SK-N-MC (cell line): ENCODE results near the gene ANKRD11.
"Not testable (repeated sequence)": the region's sequence is repeated elsewhere in the genome, so short reads cannot be mapped to it uniquely, and the experiment has no call there.

Experiments
- DNase-seq: peaks from one replicate; pipeline ENCODE4 v3.0.0-alpha.2; 2011; ENCODE audit warnings: low read depth, low spot score
- H3K27ac ChIP-seq: fragments of 200-600 bp; sonication (generic); 2 replicates; pipeline ENCODE4 v1.5.1; 2016; ENCODE audit warnings: mixed run types
- H3K36me3 ChIP-seq: fragments of 200-600 bp; sonication (generic); 2 replicates; pipeline ENCODE4 v1.6.1; 2017; ENCODE audit warnings: antibody characterized with exemption, low read length, mixed read lengths; ENCODE audit not compliant: insufficient read depth
- H3K4me3 ChIP-seq: fragments of 200-600 bp; sonication (generic); 2 replicates; pipeline ENCODE4 v1.5.1; 2016
- H3K9ac ChIP-seq: fragments of 200-600 bp; sonication (generic); 2 replicates; pipeline ENCODE4 v1.8.0; 2017; ENCODE audit warnings: mixed run types, mixed read lengths; ENCODE audit not compliant: insufficient read length
- H3K9me3 ChIP-seq: fragments of 200-600 bp; sonication (generic); 2 replicates; pipeline ENCODE4 v1.6.1; 2017; ENCODE audit warnings: low read depth, mild to moderate bottlenecking, antibody characterized with exemption, low read length, moderate library complexity, mixed read lengths
- EZH2 ChIP-seq: fragments of 200-600 bp; sonication (generic); IDR thresholded peaks from one replicate; pipeline ENCODE4 v1.6.1; 2017; ENCODE audit warnings: antibody characterized with exemption
- FOXP2 ChIP-seq: optimal IDR thresholded peaks from 2 replicates; pipeline ENCODE3; 2011; ENCODE audit warnings: mild to moderate bottlenecking, moderate library complexity; ENCODE audit not compliant: insufficient read depth; ENCODE audit errors: extremely low read length, control extremely low read depth
- POLR2AphosphoS5 ChIP-seq: IDR thresholded peaks from 2 replicates; pipeline ENCODE4 v1.6.1; 2012; ENCODE audit warnings: mild to moderate bottlenecking, low read depth, low read length, borderline replicate concordance

The ANKRD11 gene

DNA sequence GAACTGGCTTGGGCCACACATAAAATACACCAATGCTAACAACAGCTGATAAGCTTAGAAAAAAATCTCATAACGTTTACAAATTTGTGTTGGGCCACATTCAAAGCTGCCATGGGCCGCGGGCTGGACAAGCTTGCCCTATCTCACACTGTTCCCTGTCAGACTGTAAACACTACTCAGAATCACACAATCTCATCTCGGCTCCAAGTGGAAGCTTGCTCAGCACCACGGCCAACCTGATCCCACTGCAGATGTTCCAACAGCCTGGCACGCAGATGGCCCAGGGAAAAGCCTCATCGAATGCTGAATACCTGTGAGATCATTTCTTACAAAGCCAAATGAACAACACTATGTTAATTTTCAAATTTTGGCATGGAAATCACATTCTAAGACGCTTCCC, 125.8 kb downstream of the ANKRD11 start:
- H3K4me3 ChIP-seq = no peak overlapping the region
- H3K27ac ChIP-seq = no peak overlapping the region
- DNase-seq = no peak
- no peaks in the 10 kb centered on the region for H3K9me3 ChIP-seq
- no peaks in the 10 kb centered on the region; the same call in 1 of the 2 replicates for H3K36me3 ChIP-seq
- H3K9ac ChIP-seq = no peak overlapping the region
- no peak for TF ChIP-seq FOXP2
- TF ChIP-seq POLR2AphosphoS5 = no peak

DNA sequence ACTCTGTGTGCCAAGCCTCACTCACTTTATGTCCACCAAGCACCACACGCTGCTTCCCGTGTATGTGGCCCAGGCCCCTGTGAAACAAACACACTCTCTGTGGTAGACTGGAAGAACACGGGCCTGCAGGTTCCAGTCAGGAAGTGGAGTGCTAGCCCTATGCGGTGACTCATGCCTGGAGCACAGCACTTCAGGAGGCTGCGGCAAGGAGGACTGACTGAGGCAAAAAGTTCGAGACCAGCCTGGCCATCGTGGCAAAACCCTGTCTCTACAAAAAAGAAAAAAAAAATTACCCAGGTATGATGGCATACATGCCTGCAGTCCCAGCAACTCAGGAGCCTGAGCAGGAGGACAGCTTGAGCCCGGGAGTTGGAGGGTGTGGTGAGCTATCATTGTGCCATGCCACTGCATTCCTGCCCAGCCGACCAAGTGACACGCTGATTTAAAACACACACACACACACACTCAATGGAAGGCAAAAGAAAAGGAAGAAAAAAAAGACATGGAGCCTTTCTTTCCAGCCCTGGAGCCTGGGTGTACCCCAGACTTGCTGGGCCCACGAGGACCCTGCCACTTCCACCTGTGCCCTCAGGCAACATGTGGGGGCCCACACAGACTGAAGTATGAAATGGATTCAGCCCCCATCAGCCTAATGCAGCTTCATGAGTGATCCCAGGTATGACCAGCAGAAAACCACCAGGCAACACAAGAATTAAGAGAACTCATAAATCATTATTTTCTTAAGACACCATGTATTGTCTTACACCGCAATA, 126.6 kb downstream of the ANKRD11 start:
- Histone ChIP-seq H3K9ac (no peak overlapping the region), H3K9me3 (no peaks in the 10 kb centered on the region), H3K27ac (no peak overlapping the region), H3K36me3 (no peaks in the 10 kb centered on the region; the same call in 1 of the 2 replicates), H3K4me3 (no peak overlapping the region)
- TF ChIP-seq FOXP2 = no peak
- TF ChIP-seq POLR2AphosphoS5 = no peak
- TF ChIP-seq EZH2 = no peak
- DNase-seq = no peak

DNA sequence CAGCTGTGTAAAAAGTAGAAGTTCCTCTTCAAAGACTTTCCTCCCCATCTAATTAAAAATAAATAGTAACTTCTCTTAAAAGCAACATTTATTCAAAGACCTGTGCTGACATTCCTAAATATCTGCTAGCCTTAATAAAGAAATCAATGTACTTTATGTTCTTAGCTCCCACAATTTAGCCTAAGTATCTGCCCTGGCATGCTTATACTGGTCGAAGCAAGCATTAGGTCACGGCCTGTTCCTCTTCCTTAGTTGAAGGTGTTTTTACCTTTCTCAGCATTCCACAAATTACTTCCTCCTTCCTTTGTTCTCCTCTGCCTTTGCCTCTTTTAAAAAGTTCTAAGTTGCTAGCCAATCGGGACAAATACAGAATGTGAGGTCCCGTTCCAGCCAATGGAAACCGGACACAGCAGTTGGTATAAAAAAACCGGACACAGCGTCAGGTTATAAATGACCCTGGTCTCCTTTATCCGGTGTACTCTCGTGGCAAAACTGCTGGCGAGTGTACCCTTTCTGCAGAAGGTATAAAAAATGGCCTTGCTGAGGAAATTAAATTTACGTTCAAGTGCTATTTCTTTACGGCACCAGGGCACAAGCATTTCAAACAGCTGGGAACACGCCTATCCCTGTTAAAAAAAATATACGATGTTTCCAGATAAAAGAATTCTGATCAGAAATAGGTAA, 127.7 kb downstream of the ANKRD11 start:
- not testable (repeated sequence) for DNase-seq, H3K9me3 ChIP-seq, H3K36me3 ChIP-seq, H3K27ac ChIP-seq, H3K4me3 ChIP-seq, H3K9ac ChIP-seq

DNA sequence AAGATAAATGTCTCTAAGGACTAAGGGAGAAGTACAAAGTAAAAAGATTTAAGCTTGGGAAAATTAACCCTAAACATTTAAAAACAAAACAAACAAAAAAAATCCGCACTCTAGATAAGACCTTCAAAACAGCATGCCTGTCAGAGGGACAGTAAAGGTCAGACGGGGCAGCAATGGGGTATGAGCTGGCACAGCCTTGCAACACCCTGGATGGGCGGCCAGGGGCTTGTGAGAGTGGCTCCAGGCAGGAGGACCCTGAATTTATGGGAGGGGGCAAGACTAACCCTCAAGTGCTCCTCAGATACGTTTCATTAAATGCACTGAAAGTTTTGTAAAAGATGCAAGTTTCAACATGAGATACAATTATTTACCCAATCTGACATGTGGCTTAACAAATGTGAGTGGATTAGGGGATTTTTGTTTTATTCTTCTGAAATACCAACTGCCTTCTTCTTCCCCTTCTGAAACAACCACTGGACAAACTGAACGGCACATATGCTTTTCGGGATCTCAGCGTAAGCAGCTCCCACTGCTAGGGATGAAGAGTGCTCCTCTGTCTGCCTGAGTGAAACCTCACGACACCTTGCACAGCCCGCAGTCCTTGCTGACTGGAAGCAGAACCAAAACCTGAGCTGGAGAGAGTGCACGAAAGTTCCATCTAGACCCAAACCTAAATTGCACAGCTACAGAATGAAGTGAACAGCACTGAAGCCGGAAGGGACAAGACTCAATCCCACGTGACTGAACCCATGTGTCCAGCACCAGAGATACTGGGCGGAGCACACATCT, 128.4 kb downstream of the ANKRD11 start:
- no peaks in the 10 kb centered on the region; the same call in 1 of the 2 replicates for H3K36me3 ChIP-seq
- TF ChIP-seq FOXP2 (no peak), EZH2 (no peak), POLR2AphosphoS5 (no peak)
- H3K9ac ChIP-seq = no peak overlapping the region
- H3K27ac ChIP-seq = no peak overlapping the region
- no peaks in the 10 kb centered on the region for H3K9me3 ChIP-seq
- H3K4me3 ChIP-seq = no peak overlapping the region
- DNase-seq = no peak

DNA sequence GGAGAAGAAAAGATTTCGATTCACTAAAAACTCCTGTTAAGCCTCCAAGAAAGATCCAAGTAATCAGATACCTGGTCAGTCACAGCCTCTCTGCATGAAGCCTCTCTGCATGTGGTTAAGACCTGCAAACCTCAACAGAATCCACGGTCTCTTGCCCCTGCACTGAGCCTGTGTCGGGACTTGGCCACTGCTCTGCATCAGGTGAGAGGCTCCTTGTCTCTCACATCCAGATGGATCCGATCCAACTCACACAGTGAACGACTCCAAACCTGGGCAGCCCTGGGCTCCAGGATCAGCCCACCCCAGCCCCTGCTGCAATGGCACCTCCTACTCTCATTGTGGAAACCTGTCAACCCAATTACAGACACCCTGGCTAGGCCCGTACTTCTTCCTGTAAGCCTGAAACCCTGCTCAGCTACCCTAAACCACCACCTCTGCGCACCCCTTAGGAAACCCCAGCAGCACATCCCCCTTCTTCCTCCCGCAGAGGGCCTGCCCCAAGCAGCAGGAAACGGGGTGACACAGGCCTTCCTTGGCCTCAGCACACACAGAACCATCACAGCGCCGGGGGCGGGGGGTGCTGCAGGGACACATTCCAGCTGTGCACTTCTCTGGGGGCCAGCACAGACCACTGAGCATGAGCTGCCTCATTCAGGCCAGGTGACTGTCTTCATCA, 129.5 kb downstream of the ANKRD11 start:
- H3K36me3 ChIP-seq = no peaks in the 10 kb centered on the region; the same call in 1 of the 2 replicates
- H3K9ac ChIP-seq = no peak overlapping the region
- TF ChIP-seq POLR2AphosphoS5 (no peak), FOXP2 (no peak), EZH2 (no peak)
- no peak for DNase-seq
- no peak overlapping the region for H3K4me3 ChIP-seq
- H3K9me3 ChIP-seq = no peaks in the 10 kb centered on the region
- no peak overlapping the region for H3K27ac ChIP-seq

DNA sequence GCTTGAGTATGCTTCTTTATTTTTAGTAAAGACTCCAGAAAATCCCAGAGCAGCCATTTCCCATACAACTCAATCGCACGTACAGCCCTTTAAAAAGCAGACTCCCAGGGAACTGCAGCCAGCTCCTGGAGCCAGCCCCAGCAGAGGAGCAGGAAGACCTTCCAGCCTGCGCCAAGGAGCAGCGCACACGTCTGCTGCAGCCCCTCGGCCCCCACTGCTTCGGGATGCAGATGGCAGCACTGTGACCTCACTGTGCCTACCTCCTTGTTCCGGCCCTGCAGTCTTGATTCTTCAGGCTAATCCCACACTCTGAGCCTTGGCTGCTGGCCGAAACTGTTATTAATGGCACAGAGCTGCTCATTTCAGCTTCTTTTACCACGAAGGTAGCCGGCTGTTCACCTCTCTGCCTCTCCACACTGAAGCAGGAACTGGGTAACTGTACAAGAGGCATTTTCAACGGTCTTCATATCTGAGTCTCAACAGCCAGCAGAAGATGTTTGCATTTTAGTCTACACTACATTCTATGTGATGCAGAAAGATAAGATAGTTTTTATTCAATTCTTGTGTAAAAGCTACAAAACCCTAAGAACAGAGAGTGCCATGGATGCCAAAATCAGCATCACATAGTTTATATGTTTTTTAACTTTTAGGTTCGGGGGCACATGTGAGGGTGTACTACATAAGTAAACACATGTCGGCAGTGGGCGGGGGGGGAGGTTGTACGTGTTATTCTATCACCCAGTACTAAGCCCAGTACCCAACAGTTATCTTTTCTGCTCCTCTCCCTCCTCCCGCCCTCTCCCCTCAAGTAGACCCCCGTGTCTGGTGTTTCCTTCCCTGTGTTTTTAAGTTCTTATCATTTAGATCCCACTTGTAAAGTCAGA, 130.9 kb downstream of the ANKRD11 start:
- H3K9me3 ChIP-seq = no peaks in the 10 kb centered on the region
- H3K36me3 ChIP-seq = no peaks in the 10 kb centered on the region; the same call in 1 of the 2 replicates
- H3K9ac ChIP-seq = no peak overlapping the region
- no peak for TF ChIP-seq POLR2AphosphoS5
- no peak for TF ChIP-seq EZH2
- TF ChIP-seq FOXP2 = no peak
- no peak for DNase-seq
- H3K4me3 ChIP-seq = no peak overlapping the region
- H3K27ac ChIP-seq = no peak overlapping the region

DNA sequence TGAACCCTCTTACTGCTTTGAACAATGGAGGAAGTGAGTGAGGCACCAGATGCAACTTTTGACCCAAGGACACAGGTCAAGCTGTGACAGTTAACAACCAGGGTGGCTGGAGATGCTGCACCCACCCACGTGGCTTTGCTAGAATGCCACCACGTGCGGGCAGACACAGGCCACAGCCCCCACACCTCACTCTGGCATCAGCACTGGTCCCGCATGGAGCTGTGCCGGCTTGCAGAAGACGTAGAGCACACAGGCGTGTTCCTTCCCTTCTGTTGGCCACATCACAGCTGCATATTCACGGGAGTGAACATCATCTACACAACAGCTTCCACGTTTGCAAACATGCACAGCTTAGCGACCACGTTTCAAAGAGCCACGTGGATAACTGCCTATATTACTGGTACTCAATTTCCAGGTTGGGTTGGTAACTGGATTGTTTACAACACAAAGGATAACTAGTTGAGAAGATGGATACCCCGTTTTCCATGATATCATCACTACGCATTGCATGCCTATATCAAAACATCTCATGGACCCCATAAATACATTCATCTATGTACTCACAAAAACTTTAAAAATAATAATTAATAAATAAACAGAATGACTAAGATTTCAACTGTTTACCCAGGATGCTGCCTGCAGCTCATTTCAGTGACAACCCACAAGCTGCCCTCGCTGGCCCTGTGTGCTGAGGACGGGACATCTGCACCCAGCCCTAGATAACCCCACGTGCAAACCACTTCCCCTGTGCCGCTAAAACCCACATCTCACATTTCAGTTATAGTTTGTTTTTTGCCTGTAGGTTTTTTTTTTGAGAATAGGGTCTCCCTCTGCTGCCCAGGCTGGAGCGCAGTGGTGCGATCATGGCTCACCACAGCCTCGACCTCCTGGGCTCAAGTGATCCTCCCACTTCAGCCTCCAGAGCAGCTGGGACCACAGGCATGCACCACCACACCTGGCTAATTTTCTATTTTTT, 132.0 kb downstream of the ANKRD11 start:
- Histone ChIP-seq H3K27ac (no peak overlapping the region), H3K9ac (no peak overlapping the region)
- no peak for DNase-seq

More for the DNA sequence above, 132.0 kb downstream of the ANKRD11 start:
- no peak for TF ChIP-seq POLR2AphosphoS5
- no peak for TF ChIP-seq FOXP2
- TF ChIP-seq EZH2 = no peak
- no peak overlapping the region for H3K4me3 ChIP-seq
- no peaks in the 10 kb centered on the region; the same call in 1 of the 2 replicates for H3K36me3 ChIP-seq
- no peaks in the 10 kb centered on the region for H3K9me3 ChIP-seq
